HG03045 (cell line): ENCODE measurements around the gene TEX30.

ENCODE experiments used
- ATAC-seq: cut with Tn5 transposase; IDR thresholded peaks from one replicate; pipeline ENCODE4 v1.9.1; 2021; ENCODE audit warnings: mild to moderate bottlenecking, moderate library complexity; ENCODE audit not compliant: unreplicated experiment

Gene TEX30

DNA sequence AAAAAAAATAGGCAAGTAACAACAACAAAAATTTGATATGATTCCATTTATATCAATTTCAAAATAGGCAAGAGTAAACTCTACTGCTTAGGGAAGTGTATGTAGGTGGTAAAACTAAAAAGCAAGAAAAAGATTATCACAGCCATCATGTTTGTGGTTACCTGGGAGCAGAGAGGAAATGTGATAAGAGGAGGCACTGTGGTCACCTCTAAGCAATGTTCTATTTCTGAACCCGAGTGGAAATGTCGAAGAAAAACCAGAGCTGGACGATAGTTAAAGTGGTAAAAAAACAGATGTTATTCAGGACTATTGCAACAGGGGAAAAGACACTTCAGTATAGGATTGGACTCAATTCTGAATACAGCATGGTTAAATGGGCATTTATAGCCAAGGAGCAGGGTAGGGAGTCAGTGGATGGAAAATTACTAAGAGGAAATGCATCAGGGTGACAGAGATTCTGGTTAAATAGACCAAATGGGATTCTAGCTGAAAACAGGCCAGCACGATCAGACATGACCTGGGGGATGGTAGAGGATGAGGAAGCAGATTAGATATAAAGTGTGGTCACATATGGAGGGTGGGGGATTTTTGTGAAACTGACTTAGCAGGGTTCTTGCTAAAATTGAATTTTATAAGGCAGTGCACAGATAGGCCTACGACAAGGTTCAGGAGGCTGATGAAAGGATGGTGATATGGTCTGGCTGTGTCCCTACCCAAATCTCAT lies 6.0 kb upstream of the TEX30 start:
- ATAC-seq: no peak

DNA sequence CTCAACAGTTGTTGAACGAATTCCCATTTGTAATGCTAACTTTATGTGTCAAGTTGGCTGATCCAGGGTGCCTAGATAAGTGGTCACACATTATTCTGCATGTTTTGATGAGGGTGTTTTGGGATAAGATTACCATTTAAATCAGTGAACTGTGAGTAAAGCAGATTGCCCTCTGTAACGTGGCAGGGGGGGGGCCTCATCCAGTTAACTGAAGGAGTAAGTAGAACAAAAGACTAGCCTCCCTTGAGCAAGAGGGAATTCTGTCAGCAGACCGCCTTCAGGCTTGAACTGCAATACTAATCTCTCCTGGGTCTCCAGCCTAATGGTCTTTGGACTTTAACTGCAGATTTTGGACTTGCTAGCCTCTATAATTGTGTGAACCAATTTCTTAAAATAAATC lies 4.2 kb upstream of the TEX30 start:
- ATAC-seq: no peak

DNA sequence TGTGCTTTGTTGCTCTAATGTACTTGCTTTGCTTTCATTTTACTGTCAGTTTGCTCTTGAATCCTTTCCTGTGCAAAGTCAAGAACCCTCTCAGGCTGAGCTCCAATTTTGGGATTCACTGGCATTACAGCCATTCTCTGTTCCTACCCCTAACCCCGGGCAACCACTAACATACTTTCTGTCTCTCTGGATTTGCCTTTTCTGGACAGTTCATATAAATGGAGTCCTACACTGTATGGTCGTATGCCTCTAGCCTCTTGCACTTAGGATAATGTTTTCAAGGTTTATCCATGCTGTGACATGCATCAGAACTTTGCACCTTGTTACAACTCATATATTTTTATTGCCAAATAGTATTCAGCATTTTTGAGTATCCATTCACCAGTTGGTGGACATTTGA lies 2.7 kb upstream of the TEX30 start:
- ATAC-seq: no peak

DNA sequence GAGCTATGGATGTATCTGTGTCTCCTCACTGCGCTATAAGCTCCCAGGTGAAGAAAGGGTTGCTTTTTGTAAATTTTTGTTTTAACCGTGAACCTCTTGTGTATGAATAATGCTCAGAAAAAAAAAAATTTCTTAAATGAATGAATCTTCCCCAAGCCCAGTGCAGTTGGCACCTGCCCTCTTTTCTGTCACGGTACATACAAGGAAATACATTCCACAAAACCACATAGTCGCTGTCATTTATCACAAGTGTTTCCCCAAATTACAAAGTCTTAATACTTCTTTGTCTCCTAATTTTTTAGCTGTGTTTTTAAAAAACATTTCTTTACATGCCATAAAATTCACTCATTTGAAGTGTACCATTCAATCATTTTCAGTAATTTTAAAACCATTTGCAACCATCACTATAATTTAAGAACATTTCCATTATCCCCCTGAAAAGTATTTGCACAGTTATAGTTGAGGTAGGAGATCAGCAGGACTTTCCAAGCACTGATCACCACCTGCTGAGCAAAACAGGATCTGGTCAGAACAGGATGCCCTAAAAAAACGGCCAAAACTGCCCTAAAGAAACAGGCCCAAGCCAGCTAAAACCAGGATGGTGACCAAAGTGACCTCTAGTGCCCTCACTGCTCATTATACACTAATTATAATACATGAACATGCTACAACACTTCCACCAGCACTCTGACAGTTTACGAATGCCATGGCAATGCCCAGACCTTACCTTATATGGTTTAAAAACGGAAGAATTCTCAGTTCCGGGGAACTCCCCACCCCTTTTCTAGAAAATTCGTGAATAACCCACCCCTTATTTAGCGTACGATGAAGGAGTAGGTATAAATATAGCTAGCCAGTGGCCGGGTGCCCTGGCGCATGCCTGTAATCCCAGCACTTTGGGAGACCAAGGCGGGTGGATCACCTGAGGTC lies 1.3 kb upstream of the TEX30 start:
- ATAC-seq: no peak

DNA sequence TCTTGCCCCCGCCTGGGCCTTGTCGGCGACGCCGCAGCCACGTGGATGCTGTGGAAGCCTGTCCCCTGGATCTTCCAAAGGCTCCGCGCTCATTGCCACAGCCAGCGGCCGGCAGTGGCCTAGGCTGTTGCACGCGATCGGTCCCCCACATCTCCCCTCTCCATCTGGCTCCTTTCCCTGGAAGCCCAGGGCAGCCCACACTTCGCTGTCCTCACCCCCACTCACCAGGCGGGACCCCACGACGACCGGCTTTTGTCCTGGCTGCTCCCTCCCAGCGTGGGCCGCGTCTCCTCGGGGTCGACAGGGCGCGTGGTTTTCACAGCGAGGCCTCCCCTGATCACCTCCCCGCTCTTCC lies 605 bp upstream of the TEX30 start:
- no peak for ATAC-seq

DNA sequence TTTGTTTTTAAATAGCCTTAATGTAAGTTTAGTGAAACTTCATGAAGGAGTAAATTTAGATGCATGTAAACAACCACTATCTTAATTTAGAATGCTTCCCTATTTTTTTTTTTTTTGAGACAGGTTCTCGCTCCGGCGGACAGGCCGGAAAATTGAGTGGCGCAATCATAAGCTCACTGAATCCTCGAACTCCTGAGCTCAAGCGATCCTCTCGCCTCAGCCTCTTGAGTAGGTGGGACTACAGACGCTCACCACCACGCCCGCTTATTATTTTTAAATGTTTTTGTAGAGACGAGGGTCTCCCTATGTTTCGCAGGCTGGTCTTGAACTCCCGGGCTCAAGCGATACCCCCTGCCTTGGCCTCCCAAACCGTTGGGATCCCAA lies 1.6 kb downstream of the TEX30 start:
- ATAC-seq: no peak

DNA sequence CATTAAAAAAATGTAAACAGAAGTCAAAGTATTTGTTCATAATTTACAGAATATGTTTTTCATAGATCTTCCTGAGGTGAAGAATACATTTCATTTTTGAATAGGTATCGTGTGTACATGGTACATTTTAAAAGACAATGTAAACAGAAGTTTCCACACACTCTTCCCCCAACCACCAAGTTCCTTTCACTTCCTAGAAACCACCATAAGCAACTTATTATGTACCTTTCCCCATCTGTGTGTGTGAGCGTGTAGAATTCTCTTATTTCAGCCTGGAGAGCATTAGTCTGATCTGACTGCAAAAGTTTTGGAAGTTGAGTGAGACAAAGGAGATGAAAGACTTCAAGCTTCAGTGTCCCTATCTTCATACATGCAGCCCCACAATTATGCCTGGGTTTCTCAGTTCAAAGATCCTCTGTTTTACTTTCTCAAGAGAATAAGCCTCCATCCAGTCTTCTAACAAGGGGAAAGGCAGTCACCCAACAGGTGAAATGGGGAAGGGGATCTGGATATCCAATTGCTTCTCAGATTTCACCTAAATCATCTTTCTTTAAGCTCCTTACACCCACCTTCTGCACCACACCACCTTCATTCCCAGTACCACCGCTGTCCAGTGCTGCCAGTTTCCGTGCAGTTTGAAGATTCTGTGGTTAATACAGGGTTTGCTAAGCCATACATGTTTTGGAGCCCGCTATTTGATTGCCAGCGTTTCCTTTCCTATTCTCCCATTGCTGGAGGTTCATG lies 2.1 kb downstream of the TEX30 start:
- ATAC-seq: no peak

DNA sequence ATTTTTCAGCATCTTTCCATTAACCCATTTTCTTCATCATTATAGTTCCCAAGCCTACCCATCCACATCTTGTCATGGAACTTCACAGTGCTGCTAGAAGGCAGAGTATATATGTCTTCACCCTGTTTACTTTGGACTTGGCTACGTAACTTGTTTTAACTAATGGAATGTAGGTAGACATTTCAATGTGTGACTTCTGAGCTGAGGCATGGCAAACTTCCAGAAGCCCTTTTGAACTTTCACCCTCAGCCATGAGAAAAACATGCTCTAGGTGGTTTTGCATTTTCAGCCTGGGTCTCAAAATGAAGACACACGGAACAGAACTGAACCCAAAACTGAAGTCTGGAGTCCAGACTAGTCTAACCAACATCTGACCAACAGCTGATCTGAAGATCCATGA lies 3.2 kb downstream of the TEX30 start:
- ATAC-seq: no peak

DNA sequence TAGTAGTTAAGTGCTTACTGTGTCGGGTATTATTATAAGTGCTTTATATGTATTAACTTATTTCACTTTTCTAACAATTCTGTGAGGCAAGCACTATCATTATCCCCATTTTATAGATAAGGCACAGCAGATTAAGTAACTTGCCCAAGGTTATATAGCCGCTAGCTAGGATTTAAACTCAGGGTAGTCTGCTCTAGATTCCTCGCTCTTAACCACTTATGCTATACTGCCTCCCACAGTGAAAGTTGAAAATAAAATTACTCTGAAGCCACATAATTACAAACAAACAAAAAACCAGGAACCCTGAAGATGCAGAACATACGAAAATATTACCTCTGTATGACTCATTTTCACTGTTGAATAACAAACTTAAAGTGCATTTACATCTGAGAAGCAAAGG lies 3.9 kb downstream of the TEX30 start:
- ATAC-seq: no peak

DNA sequence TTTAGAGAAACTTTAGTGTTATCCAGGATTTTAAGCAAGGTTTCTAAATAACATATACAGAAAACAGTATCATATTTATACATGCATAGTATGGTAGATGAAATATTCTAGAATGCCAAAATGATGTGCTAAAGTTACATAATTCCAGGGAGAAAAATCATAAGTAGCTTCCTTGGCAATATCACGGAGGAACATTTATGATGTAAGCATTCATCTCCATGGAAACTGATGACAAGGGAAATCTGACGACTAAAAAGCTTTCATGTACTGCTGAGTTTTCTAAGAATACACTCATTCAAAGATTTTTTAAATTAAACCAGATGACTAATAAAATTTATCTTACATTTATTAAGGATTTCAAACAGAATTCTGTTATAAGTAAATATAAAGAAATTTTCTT lies 4.7 kb downstream of the TEX30 start:
- no peak for ATAC-seq

DNA sequence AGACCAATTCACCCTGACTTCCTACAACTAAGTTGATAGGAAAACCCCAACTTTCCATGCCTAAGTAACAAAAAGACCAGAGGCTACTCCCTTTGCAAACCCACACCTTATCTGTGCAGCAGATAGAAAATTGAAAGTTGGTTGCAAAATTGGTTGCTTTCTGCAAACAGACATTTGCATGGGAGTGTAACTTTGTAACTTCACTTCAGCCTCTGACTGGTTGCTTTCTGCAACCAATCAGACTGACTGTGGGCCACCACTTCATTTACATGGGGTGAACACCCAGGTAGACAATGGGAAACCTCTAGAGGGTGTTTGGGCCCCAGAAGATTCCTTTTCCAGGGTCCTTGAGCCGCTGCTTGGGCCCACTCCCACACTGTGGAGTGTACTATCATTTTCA lies 9.8 kb downstream of the TEX30 start:
- ATAC-seq: no peak

DNA sequence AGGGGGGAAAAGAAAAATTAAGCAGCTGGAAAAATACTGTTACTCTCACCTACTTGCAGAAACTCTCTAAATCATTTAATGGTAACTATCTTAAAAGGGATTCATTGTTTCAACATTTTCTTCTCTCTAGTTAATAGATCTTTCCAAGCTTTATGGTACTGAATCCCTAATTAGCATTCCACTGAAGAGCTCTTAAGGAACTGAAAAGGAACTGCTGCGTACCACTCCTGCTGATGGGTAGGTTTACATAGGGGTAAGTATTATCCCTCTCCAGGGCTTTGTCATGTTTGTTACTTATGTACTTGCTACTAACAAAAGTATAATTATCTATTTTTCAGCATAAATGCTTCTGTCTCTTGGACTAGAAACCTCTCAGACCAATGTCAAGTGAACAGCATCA lies 12.5 kb downstream of the TEX30 start:
- no peak for ATAC-seq

DNA sequence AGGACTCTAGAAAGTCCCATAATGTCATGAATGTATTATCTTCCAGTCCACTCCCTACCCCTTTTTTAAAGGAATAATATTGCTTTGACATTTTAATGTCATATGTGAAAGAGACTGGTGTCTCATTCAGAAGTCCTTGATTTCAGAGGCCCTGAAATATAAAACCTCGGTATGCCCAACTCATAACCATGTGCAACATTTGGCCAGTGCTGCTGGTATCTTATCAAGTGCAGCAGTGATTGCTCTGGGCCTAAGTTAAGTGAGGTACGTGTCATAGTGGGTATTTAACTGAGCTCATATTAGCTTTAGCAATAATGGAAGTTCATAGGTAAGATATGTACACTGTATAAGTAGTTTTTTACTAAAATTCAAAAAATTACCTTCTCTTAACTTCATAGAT lies 14.7 kb downstream of the TEX30 start:
- no peak for ATAC-seq

DNA sequence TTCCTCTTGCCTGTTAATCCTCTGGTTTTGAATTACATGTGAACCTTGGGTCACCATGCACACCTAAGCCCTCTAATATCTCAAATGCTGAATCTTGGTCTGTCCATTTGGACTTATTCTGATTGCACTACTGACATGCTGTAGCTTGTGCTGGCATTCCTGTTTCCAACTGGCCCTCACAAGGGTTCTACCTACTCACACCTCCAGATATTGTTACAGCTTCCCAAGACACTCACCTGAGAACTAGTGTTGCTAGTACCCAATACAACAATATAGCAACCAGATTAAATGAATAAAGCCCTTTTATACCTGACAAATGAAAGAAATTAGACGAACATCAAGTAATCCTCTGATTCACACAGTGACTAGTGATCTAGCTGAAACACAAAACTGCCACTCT lies 16.6 kb downstream of the TEX30 start:
- no peak for ATAC-seq

DNA sequence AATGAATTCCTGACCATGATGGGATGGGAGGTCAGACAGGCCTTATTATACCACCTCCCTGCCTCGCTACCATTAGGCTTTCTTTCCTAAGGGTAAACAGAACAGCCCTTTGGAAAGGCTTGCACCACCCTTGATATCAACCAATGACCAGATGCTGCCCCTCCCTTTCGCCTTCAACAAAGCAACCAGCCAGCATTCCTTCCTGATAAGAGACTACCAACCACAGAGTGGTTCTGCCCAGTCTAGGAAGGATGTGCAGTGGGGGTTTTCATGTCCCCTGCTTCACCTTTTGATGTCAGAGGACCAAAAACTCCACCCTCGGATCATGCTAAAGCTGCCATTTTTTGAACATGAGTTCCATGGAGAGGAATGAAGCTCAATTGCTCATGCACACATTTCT lies 21.7 kb downstream of the TEX30 start:
- no peak for ATAC-seq

DNA sequence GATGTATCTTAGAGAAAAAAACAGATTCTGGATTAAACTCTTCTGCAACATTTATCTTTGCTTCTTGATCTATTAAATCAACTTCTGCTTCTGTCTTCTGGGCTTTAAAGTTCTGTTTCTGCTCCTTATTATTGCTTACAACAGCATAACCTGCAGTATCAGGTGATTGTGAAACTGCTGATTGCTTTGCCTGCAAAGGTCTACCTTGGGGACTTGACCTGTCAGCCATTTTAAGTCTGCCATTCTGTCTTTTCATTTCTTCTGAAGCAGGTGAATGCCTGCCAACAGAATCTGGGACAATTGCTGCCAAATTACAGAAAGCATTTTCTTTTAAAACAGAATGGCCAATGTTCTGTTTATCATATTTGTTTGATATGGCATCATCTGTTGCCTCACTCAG lies 31.1 kb downstream of the TEX30 start:
- no peak for ATAC-seq

DNA sequence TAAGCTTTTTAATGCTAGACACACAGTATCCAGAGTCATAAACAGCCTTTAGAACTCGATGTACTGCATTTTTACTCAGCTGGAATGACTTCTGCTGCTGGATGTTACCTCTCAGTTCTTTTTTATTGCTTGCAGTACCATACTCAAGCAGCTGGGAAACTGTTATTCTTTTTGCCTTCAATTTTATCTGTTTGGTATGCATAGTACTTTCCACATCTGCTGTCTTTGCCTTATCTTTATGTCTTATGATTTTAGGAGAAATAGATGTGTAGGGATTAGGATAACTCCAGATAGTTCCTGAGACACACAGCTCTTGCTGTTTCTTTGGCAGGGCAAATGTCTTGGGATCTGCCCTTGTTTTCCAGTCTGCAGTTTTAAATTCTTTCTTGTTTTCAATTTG lies 31.5 kb downstream of the TEX30 start:
- ATAC-seq: no peak

DNA sequence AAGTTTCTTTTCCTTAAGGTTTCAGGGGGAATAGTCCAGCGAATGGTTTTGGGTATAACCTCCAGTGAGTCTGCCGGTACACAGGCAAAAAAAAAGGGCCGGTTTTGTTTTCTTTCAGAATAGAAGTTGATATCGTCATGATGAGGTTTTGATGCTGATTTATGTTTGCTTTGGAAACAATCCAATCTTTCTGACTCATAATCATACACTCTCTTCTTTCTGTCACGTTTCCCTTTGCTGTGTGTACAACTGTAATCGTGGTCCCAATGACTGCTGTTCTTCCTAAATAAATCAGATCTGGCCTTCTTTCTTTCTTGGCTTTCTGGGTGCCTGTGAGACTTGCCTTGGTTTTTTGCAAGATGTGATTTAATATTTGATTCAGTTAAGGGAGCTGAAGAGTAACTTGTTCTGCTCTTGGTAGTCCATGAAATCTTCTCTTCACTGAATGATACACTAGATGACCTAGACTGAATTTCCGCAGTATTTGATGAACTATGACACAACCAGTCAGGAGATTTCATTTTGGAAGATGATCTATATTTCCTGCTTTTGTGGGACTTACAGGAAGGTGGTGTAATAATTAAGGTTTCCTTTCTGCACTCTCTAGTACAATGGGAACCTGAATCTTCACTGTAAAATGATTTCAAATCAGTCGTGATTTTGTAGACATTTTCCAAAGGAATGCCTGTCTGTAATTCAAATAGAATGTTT lies 43.9 kb downstream of the TEX30 start:
- no peak for ATAC-seq

DNA sequence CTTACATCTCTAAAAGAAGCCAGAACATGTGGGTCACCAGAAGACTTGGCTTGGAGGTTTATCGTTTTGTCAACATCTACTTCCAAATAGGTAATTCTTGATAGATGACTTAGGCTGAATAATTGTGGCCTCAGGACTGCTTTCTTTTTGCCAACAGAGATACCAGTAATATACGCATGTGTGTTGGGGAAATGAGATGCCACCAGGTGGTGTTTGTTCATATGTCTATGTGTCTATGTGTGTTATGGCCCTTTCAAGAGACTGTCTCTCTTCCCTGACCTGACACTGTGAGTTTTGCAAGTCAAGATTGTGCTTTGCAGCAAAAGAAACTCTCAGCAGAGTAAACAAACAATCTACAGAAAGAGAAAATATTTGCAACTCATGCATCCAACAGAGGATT lies 47.2 kb downstream of the TEX30 start:
- no peak for ATAC-seq

DNA sequence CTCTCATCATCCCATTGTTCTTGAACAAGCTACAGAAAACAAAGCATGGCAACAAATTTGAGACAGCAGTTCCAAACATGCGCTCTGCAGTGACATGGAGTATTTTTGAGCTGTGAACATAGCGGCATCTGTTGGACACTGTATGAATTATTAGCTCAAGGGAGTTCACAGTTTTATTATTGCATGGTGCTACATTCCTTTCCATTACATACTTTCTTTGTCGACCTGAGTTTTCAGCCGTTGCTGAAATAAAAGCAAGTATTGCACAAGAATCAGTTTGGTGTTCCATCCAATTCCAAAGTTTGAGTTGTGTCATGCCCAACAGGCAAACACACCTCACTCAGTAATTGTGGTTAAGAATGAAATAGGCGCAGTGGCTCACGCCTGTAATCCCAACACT lies 48.7 kb downstream of the TEX30 start:
- ATAC-seq: no peak

DNA sequence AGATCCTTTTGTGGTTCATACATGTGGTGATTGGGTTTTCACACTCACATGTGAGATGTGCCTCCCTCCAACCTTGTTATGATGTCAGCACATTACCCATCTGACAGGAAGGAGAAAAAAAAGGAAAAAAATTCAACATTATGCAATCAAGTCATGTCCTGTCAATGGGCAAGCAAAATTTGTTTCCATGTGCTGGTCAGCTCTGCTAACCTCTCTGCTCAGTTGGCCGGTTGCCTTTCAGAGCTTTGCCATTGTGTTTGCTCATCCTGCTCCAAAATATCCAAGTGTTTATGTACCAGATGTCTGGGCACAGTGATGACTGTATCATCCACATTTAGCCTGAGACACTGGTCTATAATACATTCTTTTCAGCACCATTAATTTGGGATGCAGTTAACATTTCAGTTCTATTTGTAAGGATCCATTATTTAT lies 51.8 kb downstream of the TEX30 start:
- no peak for ATAC-seq
